Stimulated activated naive CD4-positive, alpha-beta T cell (primary cell): ENCODE data around the gene ETFA.

Experiments
- DNase-seq, 6 experiments: peaks; one replicate each; lab custom pipeline; 2025; lab: John Stamatoyannopoulos, UW

Gene ETFA

GRCh38 chr15:76174654-76175053 is 136.6 kb downstream of the ETFA start:
- DNase-seq: no peak

- no peak for DNase-seq
These were observed 137.9 kb downstream of the ETFA start for GRCh38 chr15:76173317-76173834.

GRCh38 chr15:76172782-76173181 is 138.5 kb downstream of the ETFA start:
- no peak for DNase-seq

GRCh38 chr15:76169911-76170800 is 141.1 kb downstream of the ETFA start:
- DNase-seq: no peak

GRCh38 chr15:76169018-76169417 is 142.3 kb downstream of the ETFA start:
- DNase-seq: no peak

GRCh38 chr15:76168237-76168984 is 142.9 kb downstream of the ETFA start:
- DNase-seq: no peak

GRCh38 chr15:76165951-76166350 is 145.3 kb downstream of the ETFA start:
- DNase-seq: no peak
